ENCODE data around the gene MRPS31.

MRPS31 gene

DNA sequence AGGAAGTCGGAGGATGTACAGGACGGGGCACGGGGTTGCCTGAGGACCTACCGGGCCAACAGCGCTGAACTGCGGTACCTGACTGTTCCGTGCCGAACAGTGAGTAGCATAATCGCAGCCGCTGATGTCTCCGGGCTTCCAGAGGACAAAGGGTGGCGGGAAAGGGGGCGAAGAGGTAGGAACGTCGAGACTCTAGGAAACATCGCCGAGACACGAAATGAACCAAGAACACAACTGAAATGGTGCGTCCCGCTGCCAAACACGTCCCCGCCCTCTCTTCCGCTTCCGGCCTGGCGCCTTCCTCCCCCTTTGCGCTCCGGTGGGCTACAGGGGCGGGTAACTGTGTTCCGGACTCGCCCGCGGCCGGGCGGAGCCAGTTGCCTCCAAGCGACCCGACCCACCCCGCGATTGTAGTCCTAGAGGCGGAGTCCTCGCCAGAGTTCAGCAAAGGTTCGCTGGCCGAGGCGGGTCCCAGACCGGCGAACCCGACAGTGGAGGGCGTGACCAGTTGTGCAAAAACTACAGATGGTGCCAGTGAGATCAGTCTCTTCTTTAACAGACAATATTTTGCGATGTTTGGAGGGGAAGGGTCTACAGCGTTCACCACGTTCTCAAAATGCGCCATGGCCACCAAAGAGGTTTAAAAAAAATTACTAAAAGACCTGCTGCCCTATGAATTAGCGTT lies at the start of gene MRPS31:
MRPS31 (minus strand) TSS at position 257 of the 685 bp plus-strand sequence; CDS start at position 203, 54 bp downstream.
- DNase-seq (ENCODE audit: low read depth in 2 of 2), result peak; percentile 92

GRCh38 chr13:40819797-40820315 lies 48.9 kb upstream of the MRPS31 start:
- no peak for DNase-seq (ENCODE audit: low read depth in 2 of 2)

DNA sequence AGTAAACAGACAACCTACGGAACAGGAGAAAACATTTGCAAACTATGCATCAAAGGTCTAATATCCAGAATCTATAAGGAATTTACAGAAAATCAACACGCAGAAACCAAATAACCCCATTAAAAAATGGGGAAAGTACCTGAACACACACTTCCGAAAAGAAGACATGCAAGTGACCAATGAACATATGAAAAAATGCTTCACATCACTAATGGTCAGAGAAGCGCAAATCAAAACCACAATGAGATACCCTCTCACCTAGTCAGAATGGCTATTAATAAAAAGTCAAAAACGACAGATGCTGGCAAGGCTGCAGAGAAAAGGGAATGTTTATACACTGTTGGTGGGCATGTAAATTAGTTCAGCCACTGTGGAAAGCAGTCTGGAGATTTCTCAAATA lies 47.9 kb upstream of the MRPS31 start:
- DNase-seq (ENCODE audit: low read depth in 2 of 2), result no peak

- no peak for DNase-seq (ENCODE audit: low read depth in 2 of 2)
These were observed 43.8 kb upstream of the MRPS31 start for GRCh38 chr13:40814803-40815202.

- no peak for DNase-seq (ENCODE audit: low read depth in 2 of 2)
These were observed 42.9 kb upstream of the MRPS31 start for GRCh38 chr13:40813667-40814454.

DNA sequence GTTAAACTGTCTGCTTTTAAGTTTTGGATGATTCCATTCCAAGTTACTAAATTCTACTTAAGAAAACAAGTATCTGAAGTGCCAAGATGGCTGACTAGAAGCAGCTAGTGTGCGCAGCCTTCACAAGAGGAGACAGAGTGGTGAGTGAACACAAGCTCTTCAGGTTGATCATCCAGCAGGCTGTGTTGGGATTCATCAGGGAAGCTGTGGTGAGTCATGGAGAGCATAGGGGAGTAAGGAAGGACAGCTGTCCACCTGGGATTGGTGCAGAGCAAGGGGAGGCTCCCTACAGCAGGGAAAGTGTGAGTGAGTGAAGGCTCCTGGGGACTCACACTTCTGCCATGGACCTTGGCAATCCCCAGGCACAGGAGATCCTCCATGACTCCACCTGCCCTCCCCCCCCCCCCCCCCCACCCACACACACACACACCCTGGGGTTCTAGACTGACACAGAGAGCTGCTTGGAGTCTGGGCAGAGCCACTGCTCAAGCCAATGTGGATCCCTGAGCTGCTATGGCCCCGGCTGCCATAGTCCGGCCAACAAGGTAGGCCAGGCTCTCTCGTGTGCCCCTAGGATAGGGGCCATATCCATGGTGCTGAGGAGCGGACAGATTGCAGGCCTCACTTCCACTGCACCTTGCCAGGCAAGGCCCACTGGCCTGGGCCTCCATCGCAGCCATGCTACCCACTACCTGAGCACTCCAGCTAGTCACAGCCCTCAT lies 41.9 kb upstream of the MRPS31 start:
- DNase-seq (ENCODE audit: low read depth in 2 of 2), result no peak

DNA sequence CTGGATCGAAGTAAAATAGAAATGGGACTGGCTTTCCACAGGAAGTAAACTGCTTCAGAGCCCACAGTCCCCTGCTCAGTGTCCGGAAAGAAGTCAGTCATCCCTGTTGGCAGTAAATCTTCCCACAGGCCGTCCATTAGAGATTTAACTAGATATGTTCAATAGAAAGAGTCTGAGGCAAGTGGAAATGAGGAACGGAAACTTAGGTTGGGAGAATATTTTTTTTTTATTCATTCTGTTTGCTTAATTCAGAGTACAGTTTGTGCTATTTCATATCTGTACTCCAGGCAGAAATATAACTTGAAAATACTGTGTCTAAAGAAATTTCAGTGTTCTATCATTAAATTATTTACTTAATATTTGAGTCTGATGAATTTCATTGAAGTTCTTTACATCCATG lies 41.1 kb upstream of the MRPS31 start:
- no peak for DNase-seq (ENCODE audit: low read depth in 2 of 2)

GRCh38 chr13:40809471-40809870 lies 38.5 kb upstream of the MRPS31 start:
- DNase-seq (ENCODE audit: low read depth in 2 of 2), result no peak

DNA sequence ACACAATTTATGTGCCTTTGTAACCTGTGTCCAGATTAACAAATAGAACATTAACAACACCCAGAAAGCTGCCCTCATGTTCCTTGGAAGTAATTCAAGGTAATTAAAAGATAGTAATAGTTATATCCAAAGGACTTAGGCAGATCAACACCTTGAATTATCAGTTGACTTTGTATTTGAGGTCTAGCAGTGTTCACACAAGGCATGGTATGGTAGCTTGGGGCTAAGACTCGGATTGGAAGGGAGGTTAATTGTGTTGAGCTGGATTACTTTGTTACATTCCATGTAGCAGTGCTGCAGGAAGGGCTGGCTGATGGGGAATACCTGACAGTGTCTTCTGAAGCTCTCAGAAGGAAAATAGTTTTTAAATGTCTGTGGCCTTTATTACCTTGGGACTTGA lies 35.3 kb upstream of the MRPS31 start:
- DNase-seq (ENCODE audit: low read depth in 2 of 2), result no peak

DNA sequence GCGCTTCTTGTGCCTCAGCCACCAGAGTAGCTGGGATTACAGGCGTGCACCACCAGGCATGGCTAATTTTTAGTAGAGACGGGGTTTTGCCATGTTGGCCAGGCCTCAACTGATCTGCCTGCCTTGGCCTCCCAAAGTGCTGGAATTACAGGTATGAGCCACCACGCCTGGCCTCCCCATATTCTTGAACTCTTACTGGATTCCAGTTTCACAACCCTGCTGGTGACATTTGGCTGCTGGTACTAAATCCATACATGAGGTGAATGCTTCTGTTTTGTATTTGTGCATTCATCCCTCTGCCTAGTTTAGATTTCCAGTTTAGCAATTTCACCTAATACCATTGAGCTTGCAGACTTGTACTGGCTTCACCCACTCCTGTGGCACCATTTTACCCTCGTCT lies 32.3 kb upstream of the MRPS31 start:
- no peak for DNase-seq (ENCODE audit: low read depth in 2 of 2)

DNA sequence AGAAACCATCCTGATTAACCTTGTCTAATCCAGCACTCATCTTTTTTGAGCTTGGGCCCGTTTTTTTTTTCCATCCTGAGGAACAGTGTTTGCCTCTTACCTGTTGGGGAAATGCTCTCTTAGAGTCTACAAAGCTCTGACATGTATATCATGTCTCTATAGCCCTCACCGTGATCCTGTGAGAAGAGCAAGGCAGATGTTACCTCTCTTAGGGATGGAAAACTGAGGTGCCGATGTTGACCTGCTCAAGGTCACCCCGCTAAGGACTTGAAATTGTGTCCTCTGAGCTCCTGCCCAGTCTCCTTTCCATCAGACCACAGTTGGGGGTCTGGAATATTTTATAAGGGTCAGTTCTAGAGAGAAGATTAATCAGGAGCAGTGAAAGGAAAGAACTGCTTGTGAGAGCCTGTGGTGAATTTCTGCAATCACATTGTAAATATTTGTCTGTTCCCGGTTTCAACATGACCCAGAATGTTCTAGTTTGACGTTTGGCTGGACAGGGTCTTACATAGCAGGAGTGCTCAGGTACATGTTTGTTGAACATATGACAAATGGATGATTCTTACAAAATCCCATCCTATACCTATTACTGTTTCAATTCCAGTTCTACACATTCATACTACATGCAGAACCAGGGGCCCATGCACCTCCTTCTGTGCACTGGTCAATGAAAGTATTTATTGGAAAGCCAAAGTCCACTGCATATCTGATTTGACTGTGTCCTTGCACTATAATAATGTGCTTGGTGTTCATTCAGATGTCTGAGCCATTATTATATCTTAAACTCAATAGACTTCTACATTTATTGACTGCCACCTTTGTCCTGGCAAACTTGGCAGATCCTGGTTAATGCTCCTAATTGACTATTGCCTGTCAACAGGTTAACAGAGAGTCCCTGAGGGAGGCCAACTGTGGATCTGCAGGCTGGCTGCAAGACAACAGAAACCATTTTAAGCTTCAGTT lies 30.5 kb upstream of the MRPS31 start:
- no peak for DNase-seq (ENCODE audit: low read depth in 2 of 2)

DNA sequence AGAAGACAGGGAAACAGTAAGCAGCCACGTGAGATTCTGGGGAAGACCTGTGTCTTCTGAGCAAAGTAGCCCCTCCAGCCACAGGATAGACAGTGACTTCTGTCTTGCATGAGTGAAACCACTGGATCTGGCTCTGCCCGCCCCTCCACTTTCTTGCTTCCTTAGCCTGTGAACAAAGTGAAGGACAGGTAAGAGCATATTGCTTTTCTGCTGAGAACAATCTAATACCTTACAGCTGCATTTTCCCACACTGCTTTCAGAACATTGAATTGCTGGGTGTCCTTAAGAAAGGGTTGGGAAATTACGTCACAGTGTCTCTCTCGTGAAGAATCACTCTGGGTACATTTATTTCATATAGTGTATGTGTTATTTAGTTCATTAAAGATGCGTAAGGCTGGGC lies 29.6 kb upstream of the MRPS31 start:
- DNase-seq (ENCODE audit: low read depth in 2 of 2), result no peak

GRCh38 chr13:40799508-40799907 lies 28.5 kb upstream of the MRPS31 start:
- DNase-seq (ENCODE audit: low read depth in 2 of 2), result no peak

DNA sequence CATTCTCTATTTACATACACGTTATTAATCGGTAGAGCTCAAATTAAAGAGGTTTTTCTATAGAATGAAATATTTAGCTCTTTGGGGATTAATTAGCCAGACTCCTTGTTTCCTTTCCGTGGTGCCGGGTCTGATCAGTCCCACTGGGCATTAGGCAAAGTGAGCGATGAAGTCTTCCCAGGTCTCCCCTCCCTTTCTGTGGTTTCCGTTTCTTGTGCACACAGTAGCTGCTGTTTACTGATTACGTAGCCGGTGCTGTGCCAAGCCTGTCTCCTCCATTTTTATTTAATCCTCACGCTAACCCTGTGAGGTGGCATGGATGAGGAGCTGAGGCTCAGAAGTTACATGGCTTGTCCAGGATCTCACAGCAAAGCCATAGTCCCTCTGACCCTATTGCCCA lies 27.4 kb upstream of the MRPS31 start:
- DNase-seq (ENCODE audit: low read depth in 2 of 2), result no peak

DNA sequence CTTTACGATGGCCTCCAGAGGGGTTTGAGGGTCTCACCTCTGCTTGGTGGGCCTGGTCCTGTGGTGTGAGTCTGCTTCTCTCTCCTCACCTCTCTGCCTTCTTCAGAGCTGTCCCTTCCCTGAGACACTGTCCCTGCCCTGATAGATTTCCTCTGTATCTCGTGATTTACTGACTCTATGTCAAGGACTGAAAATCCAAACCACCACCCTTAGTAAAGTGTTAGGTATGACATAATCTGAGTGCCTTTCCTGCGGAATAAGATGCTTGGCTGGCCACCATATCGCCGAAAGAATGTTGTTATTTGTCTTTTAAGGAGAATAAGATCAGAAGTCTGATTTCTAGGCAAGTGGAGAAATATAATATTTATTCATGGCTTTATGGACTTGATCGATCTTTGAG lies 25.7 kb upstream of the MRPS31 start:
- DNase-seq (ENCODE audit: low read depth in 2 of 2), result no peak

GRCh38 chr13:40794414-40795368 lies 23.7 kb upstream of the MRPS31 start:
- no peak for DNase-seq (ENCODE audit: low read depth in 2 of 2)

DNA sequence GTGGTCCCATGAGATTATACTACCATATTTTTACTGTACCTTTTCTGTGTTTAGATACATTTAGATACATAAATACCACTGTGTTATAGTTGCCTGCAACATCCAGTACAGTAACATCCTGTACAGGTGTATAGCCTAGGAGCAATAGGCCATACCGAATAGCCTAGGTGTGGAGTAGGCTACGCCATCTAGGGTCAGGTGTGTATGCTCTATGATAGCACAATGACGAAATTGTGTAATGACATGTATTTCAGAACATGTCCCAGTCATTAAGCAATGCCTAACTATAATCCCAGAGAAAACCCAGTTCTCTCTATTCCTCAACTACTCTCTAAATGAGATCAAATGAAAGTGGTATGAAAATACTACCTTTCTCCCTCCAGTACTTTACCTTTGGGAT lies 22.3 kb upstream of the MRPS31 start:
- DNase-seq (ENCODE audit: low read depth in 2 of 2), result no peak

DNA sequence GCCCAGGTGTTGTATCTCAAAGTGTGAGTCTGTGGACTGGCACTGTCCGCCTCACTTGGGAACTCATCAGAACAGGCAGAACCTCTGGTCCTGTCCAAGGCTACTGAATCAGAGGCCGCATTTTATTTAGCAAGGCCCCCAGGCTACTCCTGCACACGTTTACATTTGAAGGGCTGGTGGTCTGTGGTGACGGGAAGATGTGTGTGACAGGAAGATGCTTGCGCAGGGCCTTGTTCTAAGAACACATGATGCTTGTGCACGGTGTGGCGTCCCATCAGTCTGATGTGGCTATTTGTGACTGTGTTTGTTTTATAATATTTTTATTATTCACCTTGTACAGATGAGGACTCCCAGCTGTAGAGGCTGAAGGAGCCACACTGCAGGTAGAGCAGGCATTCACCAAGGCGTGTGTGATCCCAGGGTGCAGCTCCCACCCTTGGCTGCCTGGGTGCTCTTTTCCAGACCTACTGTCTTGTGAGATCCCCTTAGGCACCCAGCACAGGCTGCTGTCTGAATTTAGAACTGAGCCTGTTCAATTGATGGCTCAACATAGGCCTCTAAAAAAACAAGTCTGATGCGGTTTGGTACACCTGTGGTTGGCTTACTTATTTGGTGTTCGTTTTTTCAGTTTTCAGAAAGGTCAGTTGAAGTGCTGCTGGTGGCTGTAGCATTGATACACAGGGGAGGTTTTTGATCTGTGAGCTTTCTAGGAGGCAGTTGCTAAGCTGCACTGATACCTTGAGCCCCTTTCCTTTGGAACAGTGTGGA lies 21.5 kb upstream of the MRPS31 start:
- no peak for DNase-seq (ENCODE audit: low read depth in 2 of 2)

DNA sequence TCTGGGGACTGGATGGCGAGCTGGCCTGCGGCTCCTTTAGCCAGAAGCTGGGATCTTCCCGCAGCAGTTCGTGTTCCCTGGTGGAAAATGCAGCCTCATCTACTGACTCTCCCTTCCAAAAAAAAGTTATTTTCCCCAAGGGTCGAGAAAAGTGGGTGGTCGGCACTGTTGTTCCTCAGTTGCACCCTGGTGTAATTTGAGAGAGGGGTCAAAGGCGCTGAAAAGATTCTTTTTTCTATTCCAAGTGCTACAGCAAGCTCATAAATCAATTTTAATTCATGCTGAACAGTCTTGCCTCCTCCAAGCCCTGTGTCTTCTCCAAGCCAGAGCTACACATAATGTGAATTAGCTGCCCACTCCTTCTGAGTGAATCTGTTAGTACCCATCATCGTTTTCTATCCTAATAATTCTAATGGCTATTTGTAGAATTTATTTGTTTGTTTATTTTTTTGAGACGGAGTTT lies 19.2 kb upstream of the MRPS31 start:
- no peak for DNase-seq (ENCODE audit: low read depth in 2 of 2)

Data from stimulated activated CD8-positive, alpha-beta memory T cell treated with anti-CD3 and anti-CD28 coated beads, Interleukin-7, amount 100 ng/mL, for 1 hour (primary cell).